Esophagus muscularis mucosa (tissue), 4 donors: Measurements from ENCODE around the gene PLXDC1. TPM values are rescaled to one million over a fixed set of nuclear protein-coding genes. Genes with fewer than 3 reads are reported as not detected.

ENCODE experiments used
- DNase-seq: peaks from one replicate; pipeline ENCODE4 v3.0.0-alpha.2; 2017; ENCODE audit errors: extremely low spot score
- H3K27ac ChIP-seq, 4 donors: fragments of 200-600 bp; sonication (generic); replicated peaks in 1 of 4; 1 replicate in 3 of 4; 2 replicates in 1 of 4; pipeline ENCODE4 v1.5.1; 2016 to 2019; ENCODE audit warnings: mild to moderate bottlenecking in 1 of 4
- H3K27me3 ChIP-seq, 4 donors: fragments of 200-600 bp; sonication (generic); one replicate each; pipeline versions ENCODE4 v1.5.1 to v1.6.0; 2016 to 2019
- H3K36me3 ChIP-seq, 4 donors: fragments of 200-600 bp; sonication (generic); one replicate each; pipeline ENCODE4 v1.5.1; 2016 to 2019
- H3K4me1 ChIP-seq, 4 donors: fragments of 200-600 bp; sonication (generic); one replicate each; pipeline ENCODE4 v1.5.1; 2016 to 2019
- H3K4me3 ChIP-seq, 4 donors: fragments of 200-600 bp; sonication (generic); 1 replicate in 2 of 4; 2 replicates in 2 of 4; pipeline ENCODE4 v1.5.1; 2016 to 2019; ENCODE audit warnings: mild to moderate bottlenecking in 4 of 4, moderate library complexity in 1 of 4
- H3K9me3 ChIP-seq, 4 donors: fragments of 200-600 bp; sonication (generic); 1 replicate in 3 of 4; 2 replicates in 1 of 4; pipeline ENCODE4 v1.5.1; 2016 to 2019
- EP300 ChIP-seq: sonication (generic); formaldehyde crosslinking; IDR thresholded peaks from one replicate; pipeline ENCODE4 v1.6.1; 2017; ENCODE audit warnings: antibody characterized with exemption
- POLR2A ChIP-seq: fragments of 450-650 bp; IDR thresholded peaks from one replicate; pipeline ENCODE4 v1.6.1; 2017; ENCODE audit warnings: antibody characterized with exemption, moderate library complexity, mild to moderate bottlenecking, low read depth
- POLR2AphosphoS5 ChIP-seq, 2 donors: sonication (generic); formaldehyde crosslinking; IDR thresholded peaks; one replicate each; pipeline ENCODE4 v1.6.1; 2017; ENCODE audit warnings: antibody characterized with exemption in 2 of 2
- WGBS: methylation state at CpG from one replicate; pipeline ENCODE4 v1.1.5; 2018; 5-methylcytosine and 5-hydroxymethylcytosine counted together
- intact Hi-C: fragments of 100-400 bp; cut with DNase I; formaldehyde crosslinking; loops from one replicate; pipeline ENCODE4 v1.15.1; 2023
- total RNA-seq, 4 donors: library from RNA; depleted of rRNA; stranded (reverse); fragments of >200 nt; gene quantifications; one replicate each; pipeline versions ENCODE4 v1.1.0 to v1.2.1, GENCODE V29; 2016
- TF ChIP-seq, protein P1 (sequence below), 3 experiments: fragments of 200-600 bp in 2 of 3; fragments of 450-650 bp in 1 of 3; sonication (generic) in 2 of 3; IDR thresholded peaks; one replicate each; pipeline ENCODE4 v1.5.1; 2017 to 2019; ENCODE audit warnings: antibody characterized with exemption in 3 of 3, mild to moderate bottlenecking in 2 of 3, moderate library complexity in 1 of 3

The PLXDC1 gene
- total RNA-seq, 4 donors from 2014 or later: 7.5 to 17.0 (median 11.0) TPM

DNA sequence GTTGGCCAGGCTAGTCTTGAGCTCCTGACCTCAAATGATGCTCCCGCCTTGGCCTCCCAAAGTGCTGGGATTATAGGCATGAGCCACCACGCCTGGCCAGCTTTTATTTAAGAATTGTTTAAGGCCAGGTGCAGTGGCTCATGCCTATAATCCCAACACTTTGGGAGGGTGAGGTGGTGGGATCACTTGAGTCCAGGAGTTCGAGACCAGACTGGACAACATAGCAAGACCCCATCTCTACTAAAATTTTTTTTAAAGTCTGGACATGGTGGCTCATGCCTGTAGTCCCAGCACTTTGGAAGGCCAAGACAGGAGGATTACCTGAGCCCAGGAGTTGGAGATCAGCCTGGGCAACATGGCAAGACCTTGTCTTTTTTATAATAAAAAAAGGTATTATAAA is 5.2 kb downstream of the PLXDC1 start:
- DNase-seq: no peak
- Histone ChIP-seq H3K27ac (no peak overlapping the region), H3K4me3 (no peak overlapping the region), H3K9me3 (no peaks in the 10 kb centered on the region), H3K27me3 (peaks cover 0 to 11% (median 4%) of the 10 kb centered on the region in 4 donors), H3K4me1 (peaks cover 9 to 35% (median 24%) of the 10 kb centered on the region in 4 donors), H3K36me3 (no peaks in the 10 kb centered on the region)
- intact Hi-C loops: no loop called here
- 100% methylated on average over 3 of the region's 3 CpGs for WGBS
- no peak for TF ChIP-seq POLR2A
- TF ChIP-seq POLR2AphosphoS5 (IDR thresholded peaks at IDR 0.05): no peak
- TF ChIP-seq, protein P1, sequence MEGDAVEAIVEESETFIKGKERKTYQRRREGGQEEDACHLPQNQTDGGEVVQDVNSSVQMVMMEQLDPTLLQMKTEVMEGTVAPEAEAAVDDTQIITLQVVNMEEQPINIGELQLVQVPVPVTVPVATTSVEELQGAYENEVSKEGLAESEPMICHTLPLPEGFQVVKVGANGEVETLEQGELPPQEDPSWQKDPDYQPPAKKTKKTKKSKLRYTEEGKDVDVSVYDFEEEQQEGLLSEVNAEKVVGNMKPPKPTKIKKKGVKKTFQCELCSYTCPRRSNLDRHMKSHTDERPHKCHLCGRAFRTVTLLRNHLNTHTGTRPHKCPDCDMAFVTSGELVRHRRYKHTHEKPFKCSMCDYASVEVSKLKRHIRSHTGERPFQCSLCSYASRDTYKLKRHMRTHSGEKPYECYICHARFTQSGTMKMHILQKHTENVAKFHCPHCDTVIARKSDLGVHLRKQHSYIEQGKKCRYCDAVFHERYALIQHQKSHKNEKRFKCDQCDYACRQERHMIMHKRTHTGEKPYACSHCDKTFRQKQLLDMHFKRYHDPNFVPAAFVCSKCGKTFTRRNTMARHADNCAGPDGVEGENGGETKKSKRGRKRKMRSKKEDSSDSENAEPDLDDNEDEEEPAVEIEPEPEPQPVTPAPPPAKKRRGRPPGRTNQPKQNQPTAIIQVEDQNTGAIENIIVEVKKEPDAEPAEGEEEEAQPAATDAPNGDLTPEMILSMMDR (IDR thresholded peaks at IDR 0.05): no peak
- no peak for TF ChIP-seq EP300

- TF ChIP-seq POLR2AphosphoS5 (IDR thresholded peaks at IDR 0.05) (no peak), EP300 (no peak), POLR2A (no peak)
- TF ChIP-seq, protein P1 (IDR thresholded peaks at IDR 0.05): no peak
- WGBS: 92% methylated on average over 2 of the region's 3 CpGs
- intact Hi-C loops: no loop called here
- Histone ChIP-seq H3K36me3 (no peaks in the 10 kb centered on the region), H3K27me3 (no peaks in the 10 kb centered on the region), H3K9me3 (no peaks in the 10 kb centered on the region), H3K4me1 (peaks cover 0 to 24% (median 15%) of the 10 kb centered on the region in 4 donors), H3K27ac (peak overlapping the region; percentile 38 to 75 (median 70)), H3K4me3 (no peak overlapping the region)
- no peak for DNase-seq
These were observed 6.3 kb downstream of the PLXDC1 start for GRCh38 chr17:39145143-39145542.

GRCh38 chr17:39144416-39144840 is 7.0 kb downstream of the PLXDC1 start:
- peak; percentile 98 for DNase-seq
- 40% methylated on average over 9 of the region's 9 CpGs for whole genome bisulfite sequencing
- Histone ChIP-seq H3K4me3 (no peak overlapping the region), H3K27me3 (no peaks in the 10 kb centered on the region), H3K36me3 (no peaks in the 10 kb centered on the region), H3K4me1 (peaks cover 0 to 25% (median 15%) of the 10 kb centered on the region in 4 donors), H3K9me3 (no peaks in the 10 kb centered on the region), H3K27ac (peak overlapping the region; percentile 63 to 75 (median 70))
- TF ChIP-seq EP300 (no peak), POLR2AphosphoS5 (IDR thresholded peaks at IDR 0.05) (peak; percentile 46 to 81), POLR2A (peak; percentile 33)
- TF ChIP-seq, protein P1 (IDR thresholded peaks at IDR 0.05): no peak
- intact Hi-C loops: no loop called here

GRCh38 chr17:39143552-39144093 is 7.8 kb downstream of the PLXDC1 start:
- no peak for DNase-seq
- intact Hi-C loops: no loop called here
- Histone ChIP-seq H3K4me1 (peaks cover 0 to 30% (median 19%) of the 10 kb centered on the region in 4 donors), H3K27me3 (no peaks in the 10 kb centered on the region), H3K9me3 (no peaks in the 10 kb centered on the region), H3K27ac (peak overlapping the region; percentile 63 to 75 (median 70)), H3K36me3 (no peaks in the 10 kb centered on the region), H3K4me3 (no peak overlapping the region)
- WGBS: 47% methylated on average over 3 of the region's 7 CpGs
- TF ChIP-seq EP300 (no peak), POLR2AphosphoS5 (IDR thresholded peaks at IDR 0.05) (no peak), POLR2A (no peak)
- TF ChIP-seq, protein P1 (IDR thresholded peaks at IDR 0.05): no peak
